Gastroesophageal sphincter (tissue), 3 donors: ENCODE results near the gene FBXO5.

ENCODE experiments used
- POLR2AphosphoS5 ChIP-seq: sonication (generic); formaldehyde crosslinking; IDR thresholded peaks from one replicate; pipeline ENCODE4 v1.6.1; 2017; ENCODE audit warnings: antibody characterized with exemption
- TF ChIP-seq, protein P1 (sequence below), 4 experiments: fragments of 200-600 bp in 2 of 4; fragments of 450-650 bp in 2 of 4; sonication (generic) in 1 of 4; IDR thresholded peaks; one replicate each; pipeline ENCODE4 v1.5.1; 2017 to 2019; ENCODE audit warnings: antibody characterized with exemption in 4 of 4, mild to moderate bottlenecking in 2 of 4, moderate library complexity in 2 of 4

DNA sequence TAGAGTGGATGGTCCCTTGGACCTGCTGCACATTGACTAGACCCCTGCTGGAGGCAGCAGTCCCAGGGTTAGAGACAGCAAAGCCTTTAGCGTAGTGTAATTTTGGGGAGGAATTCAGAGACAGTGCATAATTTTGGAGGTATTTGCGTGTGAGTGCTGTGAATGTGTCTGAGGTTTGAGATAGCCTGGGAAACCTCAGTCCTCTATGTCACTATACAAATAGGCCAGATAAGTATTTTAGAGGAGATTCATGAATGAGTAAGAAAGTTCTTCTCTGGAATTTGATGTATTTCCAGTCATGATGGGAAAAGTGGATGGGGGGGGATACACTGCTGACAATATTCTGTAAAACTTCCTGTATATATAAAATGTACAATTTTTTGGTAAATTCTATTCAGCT is 45.4 kb upstream of the FBXO5 start:
- TF ChIP-seq POLR2AphosphoS5: no peak
- TF ChIP-seq, protein P1, sequence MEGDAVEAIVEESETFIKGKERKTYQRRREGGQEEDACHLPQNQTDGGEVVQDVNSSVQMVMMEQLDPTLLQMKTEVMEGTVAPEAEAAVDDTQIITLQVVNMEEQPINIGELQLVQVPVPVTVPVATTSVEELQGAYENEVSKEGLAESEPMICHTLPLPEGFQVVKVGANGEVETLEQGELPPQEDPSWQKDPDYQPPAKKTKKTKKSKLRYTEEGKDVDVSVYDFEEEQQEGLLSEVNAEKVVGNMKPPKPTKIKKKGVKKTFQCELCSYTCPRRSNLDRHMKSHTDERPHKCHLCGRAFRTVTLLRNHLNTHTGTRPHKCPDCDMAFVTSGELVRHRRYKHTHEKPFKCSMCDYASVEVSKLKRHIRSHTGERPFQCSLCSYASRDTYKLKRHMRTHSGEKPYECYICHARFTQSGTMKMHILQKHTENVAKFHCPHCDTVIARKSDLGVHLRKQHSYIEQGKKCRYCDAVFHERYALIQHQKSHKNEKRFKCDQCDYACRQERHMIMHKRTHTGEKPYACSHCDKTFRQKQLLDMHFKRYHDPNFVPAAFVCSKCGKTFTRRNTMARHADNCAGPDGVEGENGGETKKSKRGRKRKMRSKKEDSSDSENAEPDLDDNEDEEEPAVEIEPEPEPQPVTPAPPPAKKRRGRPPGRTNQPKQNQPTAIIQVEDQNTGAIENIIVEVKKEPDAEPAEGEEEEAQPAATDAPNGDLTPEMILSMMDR (IDR thresholded peaks at IDR 0.05): no peak
